HG02884 (cell line): ENCODE measurements around the gene SLC20A1.
"Not testable (repeated sequence)": the region's sequence is repeated elsewhere in the genome, so short reads cannot be mapped to it uniquely, and the experiment has no call there.

ENCODE experiments used
- ATAC-seq: cut with Tn5 transposase; IDR thresholded peaks from one replicate; pipeline ENCODE4 v1.9.1; 2021; ENCODE audit warnings: mild to moderate bottlenecking, moderate library complexity; ENCODE audit not compliant: unreplicated experiment

Gene SLC20A1

GRCh38 chr2:112644155-112644932 lies 1.4 kb upstream of the SLC20A1 start:
- no peak for ATAC-seq

DNA sequence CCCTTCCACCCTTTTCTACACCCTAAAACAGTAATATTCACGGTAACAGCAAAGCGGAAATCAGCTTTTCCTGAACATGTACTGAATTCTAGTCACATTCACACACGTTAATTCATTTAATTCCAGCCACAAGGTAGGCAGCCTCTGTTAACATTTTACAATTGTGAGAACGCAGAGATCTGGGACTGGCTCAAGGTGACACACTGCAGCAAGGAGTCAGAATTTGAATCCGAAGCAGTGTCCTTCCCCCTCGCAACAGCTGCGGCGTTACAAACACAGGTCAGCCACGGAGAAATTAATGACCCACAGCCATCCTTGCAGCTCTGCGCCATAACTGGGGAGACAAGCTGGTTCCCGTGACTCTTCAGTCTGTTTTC lies 818 bp upstream of the SLC20A1 start:
- ATAC-seq, result peak; percentile 1

GRCh38 chr2:112646102-112646719 lies 472 bp downstream of the SLC20A1 start:
- peak; percentile 23 for ATAC-seq

GRCh38 chr2:112646791-112647689 lies 1.3 kb downstream of the SLC20A1 start:
- no peak for ATAC-seq

DNA sequence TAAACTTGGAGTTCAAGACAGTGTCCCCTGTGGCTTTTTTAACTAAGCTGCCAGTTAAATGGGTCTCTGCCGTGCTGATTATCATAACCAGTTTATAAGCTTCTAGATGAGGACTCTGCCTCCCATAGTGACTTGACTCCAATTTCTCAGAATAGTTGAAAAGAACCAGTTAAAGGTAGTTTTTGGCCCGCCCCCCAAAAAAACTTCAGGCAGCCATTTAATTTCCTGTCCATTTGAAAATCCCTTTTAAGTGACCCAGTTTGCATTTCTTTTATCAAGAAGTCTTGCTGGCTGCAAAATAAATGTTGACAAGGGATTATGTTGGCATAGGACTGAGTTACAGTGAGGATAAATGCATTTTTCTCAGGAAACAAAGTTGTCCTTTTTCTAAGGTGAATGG lies 2.3 kb downstream of the SLC20A1 start:
- no peak for ATAC-seq

DNA sequence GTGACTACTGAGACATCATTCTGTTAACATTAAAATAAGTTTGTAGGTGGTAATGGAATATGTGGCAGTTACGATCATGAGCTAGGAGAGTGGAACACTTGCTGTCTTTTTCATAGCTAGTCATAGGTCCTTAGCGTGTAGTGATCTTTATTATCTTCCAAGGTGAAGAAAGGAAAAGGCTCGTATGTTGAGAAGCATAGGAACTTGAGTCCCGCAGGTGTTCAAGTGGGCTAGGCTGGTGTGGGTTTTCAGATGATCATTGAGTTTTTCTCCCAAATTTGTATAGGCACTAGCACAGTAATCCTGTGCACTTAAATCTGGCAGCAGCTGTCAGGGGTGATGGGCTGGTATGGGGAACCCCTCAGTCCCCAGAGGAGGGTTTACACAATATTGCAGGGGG lies 10.9 kb downstream of the SLC20A1 start:
- ATAC-seq, result no peak

GRCh38 chr2:112658301-112658700 lies 12.6 kb downstream of the SLC20A1 start:
- no peak for ATAC-seq

GRCh38 chr2:112658839-112659667 lies 13.3 kb downstream of the SLC20A1 start:
- no peak for ATAC-seq

GRCh38 chr2:112660138-112660537 lies 14.4 kb downstream of the SLC20A1 start:
- ATAC-seq, result no peak

- ATAC-seq, result no peak
Observed at GRCh38 chr2:112661656-112662305, 16.0 kb downstream of the SLC20A1 start.

DNA sequence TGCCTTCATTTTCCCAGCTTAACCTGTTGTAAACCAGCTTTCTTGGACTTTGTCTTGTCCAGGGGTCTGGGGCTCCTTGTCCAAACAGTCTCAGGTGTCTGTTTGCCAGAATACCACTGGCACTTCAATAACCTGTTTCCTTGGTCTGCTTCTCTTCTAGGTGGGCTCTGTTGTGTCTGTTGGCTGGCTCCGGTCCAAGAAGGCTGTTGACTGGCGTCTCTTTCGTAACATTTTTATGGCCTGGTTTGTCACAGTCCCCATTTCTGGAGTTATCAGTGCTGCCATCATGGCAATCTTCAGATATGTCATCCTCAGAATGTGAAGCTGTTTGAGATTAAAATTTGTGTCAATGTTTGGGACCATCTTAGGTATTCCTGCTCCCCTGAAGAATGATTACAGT lies 17.0 kb downstream of the SLC20A1 start:
- no peak for ATAC-seq

GRCh38 chr2:112664689-112665088 lies 18.9 kb downstream of the SLC20A1 start:
- ATAC-seq, result no peak

GRCh38 chr2:112665113-112665780 lies 19.5 kb downstream of the SLC20A1 start:
- ATAC-seq, result no peak

- ATAC-seq, result no peak
Observed at GRCh38 chr2:112666761-112667122, 21.0 kb downstream of the SLC20A1 start.

DNA sequence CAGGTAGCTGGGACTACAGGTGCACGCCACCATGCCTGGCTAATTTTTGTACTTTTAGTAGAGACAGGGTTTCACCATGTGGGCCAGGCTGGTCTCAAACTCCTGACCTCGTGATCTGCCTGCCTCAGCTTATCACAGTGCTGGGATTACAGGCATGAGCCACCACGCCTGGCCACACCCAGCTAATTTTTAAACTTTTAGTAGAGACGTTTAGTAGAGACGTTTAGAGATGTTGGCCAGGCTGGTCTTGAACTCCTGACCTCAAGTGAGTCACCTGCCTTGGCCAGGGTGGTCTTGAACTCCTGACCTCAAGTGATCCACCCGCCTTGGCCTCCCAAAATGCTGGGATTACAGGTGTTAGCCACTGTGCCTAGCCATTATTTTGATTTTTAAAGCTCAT lies 21.8 kb downstream of the SLC20A1 start:
- ATAC-seq, result not testable (repeated sequence)

DNA sequence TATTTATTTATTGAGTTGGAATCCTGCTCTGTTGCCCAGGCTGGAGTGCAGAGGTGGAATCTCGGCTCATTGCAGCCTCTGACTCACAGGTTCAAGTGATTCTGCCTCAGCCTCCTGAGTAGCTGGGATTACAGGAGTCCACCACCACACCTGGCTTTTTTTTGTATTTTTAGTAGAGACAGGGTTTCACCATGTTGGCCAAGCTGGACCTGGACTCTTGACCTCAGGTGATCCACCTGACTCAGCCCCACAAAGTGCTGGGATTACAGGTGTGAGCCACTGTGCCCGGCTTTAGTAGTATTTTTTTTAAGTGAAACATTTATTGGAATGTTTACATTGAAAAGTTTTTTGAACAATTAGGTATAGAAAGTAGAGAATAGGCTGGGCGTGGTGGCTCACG lies 23.9 kb downstream of the SLC20A1 start:
- ATAC-seq, result no peak

GRCh38 chr2:112670252-112671022 lies 24.7 kb downstream of the SLC20A1 start:
- ATAC-seq, result no peak

DNA sequence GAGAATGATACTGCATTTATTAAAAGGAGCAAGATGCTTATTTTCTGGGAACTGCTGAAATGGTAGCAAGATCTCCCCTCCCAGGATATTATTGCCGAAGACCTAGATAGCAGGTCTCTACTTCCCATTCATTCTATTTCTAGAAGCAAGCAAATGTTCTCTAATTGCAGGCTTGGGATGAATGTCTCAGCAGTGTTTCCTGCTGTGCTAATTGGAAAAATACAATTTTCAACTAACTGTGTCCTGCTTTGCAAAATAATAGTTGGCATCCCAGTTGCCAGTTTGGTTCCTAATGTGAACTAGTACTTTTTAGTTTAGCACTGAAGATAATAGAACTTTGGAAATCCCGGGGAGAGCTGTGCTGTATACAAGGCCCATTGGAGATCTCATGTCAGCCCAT lies 26.1 kb downstream of the SLC20A1 start:
- no peak for ATAC-seq

- ATAC-seq, result no peak
Observed at GRCh38 chr2:112673008-112673407, 27.3 kb downstream of the SLC20A1 start.
